ENCODE results near the gene PRKG1.

DNA sequence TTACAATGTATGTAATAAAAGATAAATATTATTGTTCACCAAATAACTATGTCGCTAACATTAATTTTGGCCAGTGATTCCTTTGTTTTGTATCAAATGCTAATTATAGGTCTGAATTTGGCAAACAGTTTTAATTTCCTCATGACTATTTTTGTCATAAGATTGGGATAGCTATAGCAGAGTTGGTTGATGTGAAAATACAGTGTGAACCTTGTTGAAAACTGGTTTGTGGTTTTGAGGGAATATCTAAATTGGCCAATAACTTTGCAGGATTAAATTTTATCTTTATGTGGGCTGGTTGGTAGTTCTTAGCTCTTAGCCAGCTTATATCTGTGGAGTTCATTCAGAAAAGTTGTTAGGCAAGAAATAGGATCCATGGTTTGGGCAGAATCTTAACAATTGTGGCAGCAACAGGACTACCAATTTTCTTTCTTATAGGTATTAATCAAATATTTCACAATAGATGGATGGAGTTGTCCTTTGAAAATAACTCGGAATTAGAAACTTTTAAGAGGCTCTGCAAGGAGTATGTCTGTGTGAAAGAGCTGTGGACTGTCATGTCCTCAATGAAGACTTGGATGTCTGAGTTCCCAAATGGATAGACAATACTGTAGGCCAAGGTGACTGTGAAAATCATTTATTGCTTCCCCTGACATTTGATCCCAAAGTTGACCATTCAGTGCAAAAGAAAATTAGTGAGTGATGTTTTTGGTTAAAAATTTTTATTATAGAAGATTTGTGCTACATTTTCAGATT lies 73.5 kb downstream of the PRKG1 start:
- TF ChIP-seq TCF12 (IDR thresholded peaks at IDR 0.05; ENCODE audit: low read depth), result no peak
- TF ChIP-seq CREB1 (IDR thresholded peaks at IDR 0.05; ENCODE audit: low read depth), result no peak
- no peak for TF ChIP-seq TAF1 (IDR thresholded peaks at IDR 0.05; ENCODE audit: low read depth)
- TF ChIP-seq RAD21 (IDR thresholded peaks at IDR 0.05; ENCODE audit: low read depth), result no peak
- no peak for TF ChIP-seq TEAD4 (IDR thresholded peaks at IDR 0.05)
- TF ChIP-seq, protein P1, sequence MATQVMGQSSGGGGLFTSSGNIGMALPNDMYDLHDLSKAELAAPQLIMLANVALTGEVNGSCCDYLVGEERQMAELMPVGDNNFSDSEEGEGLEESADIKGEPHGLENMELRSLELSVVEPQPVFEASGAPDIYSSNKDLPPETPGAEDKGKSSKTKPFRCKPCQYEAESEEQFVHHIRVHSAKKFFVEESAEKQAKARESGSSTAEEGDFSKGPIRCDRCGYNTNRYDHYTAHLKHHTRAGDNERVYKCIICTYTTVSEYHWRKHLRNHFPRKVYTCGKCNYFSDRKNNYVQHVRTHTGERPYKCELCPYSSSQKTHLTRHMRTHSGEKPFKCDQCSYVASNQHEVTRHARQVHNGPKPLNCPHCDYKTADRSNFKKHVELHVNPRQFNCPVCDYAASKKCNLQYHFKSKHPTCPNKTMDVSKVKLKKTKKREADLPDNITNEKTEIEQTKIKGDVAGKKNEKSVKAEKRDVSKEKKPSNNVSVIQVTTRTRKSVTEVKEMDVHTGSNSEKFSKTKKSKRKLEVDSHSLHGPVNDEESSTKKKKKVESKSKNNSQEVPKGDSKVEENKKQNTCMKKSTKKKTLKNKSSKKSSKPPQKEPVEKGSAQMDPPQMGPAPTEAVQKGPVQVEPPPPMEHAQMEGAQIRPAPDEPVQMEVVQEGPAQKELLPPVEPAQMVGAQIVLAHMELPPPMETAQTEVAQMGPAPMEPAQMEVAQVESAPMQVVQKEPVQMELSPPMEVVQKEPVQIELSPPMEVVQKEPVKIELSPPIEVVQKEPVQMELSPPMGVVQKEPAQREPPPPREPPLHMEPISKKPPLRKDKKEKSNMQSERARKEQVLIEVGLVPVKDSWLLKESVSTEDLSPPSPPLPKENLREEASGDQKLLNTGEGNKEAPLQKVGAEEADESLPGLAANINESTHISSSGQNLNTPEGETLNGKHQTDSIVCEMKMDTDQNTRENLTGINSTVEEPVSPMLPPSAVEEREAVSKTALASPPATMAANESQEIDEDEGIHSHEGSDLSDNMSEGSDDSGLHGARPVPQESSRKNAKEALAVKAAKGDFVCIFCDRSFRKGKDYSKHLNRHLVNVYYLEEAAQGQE (IDR thresholded peaks at IDR 0.05; ENCODE audit: low read depth), result no peak
- TF ChIP-seq EGR1 (IDR thresholded peaks at IDR 0.05), result no peak
- TF ChIP-seq, protein P2, sequence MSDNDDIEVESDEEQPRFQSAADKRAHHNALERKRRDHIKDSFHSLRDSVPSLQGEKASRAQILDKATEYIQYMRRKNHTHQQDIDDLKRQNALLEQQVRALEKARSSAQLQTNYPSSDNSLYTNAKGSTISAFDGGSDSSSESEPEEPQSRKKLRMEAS (IDR thresholded peaks at IDR 0.05), result no peak
- TF ChIP-seq YY1 (IDR thresholded peaks at IDR 0.05; ENCODE audit: low read depth), result no peak

Data from Ishikawa (cell line).